ENCODE measurements around the gene FERMT3. TPM values are rescaled to one million over a fixed set of nuclear protein-coding genes. Genes with fewer than 3 reads are reported as not detected.
"Not testable (repeated sequence)": the region's sequence is repeated elsewhere in the genome, so short reads cannot be mapped to it uniquely, and the experiment has no call there.

Gene FERMT3
- 72.7 and 141 TPM in 2 replicates for total RNA-seq (2014; rRNA removed; shearing (Covaris generic); ENCODE audit: low replicate concordance)

- peak within 1 kb of the TSS; percentile 91 for H3K9ac ChIP-seq (ENCODE audit: low read length)
- no peaks in the 10 kb centered on the region for H3K9me2 ChIP-seq (replicated peaks; ENCODE audit: insufficient read depth, low read length)
- H3K4me2 ChIP-seq (ENCODE audit: low read depth, low read length, poor library complexity, severe bottlenecking) = peak within 1 kb of the TSS; percentile 90
- peaks cover 8% of the 10 kb centered on the region; the same call in 1 of the 2 replicates for H4K20me1 ChIP-seq (ENCODE audit: insufficient read depth, low read depth, low read length)
- no peak within 1 kb of the TSS; the same call in 1 of the 2 replicates for H2AFZ ChIP-seq (ENCODE audit: low read length)
- H3K9me3 ChIP-seq (ENCODE audit: low read length) = no peaks in the 10 kb centered on the region
- peak; percentile 91 for DNase-seq
- H3K79me2 ChIP-seq (ENCODE audit: low read length) = peaks cover 18% of the 10 kb centered on the region; the same call in 1 of the 2 replicates
- peak within 1 kb of the TSS; percentile 82 for H3K4me3 ChIP-seq (ENCODE audit: low read length)
- peaks cover 70% of the 10 kb centered on the region for H3K4me1 ChIP-seq (ENCODE audit: low read length)
- H3K27me3 ChIP-seq (ENCODE audit: low read length) = no peaks in the 10 kb centered on the region
- H3K27ac ChIP-seq (ENCODE audit: low read length) = peak within 1 kb of the TSS; percentile 92
- H3K36me3 ChIP-seq (ENCODE audit: insufficient read depth, low read length) = peaks cover 21% of the 10 kb centered on the region; the same call in 1 of the 2 replicates
Measured at GRCh38 chr11:64206457-64207255, at the start of gene FERMT3. Gene FERMT3 (plus strand): TSS chr11:64206721. CDS start chr11:64207365, 644 bp downstream.

- H3K27ac ChIP-seq (ENCODE audit: low read length) = no peak overlapping the region
- no peaks in the 10 kb centered on the region for H3K79me2 ChIP-seq (ENCODE audit: low read length)
- no peaks in the 10 kb centered on the region for H4K20me1 ChIP-seq (ENCODE audit: insufficient read depth, low read depth, low read length)
- H3K27me3 ChIP-seq (ENCODE audit: low read length) = no peaks in the 10 kb centered on the region
- no peaks in the 10 kb centered on the region for H3K4me1 ChIP-seq (ENCODE audit: low read length)
- H3K9me3 ChIP-seq (ENCODE audit: low read length) = no peaks in the 10 kb centered on the region
- no peak overlapping the region for H3K4me2 ChIP-seq (ENCODE audit: low read depth, low read length, poor library complexity, severe bottlenecking)
- no peaks in the 10 kb centered on the region for H3K36me3 ChIP-seq (ENCODE audit: insufficient read depth, low read length)
- no peak overlapping the region for H3K4me3 ChIP-seq (ENCODE audit: low read length)
- no peak overlapping the region for H2AFZ ChIP-seq (ENCODE audit: low read length)
- DNase-seq = no peak
- no peaks in the 10 kb centered on the region for H3K9me2 ChIP-seq (replicated peaks; ENCODE audit: insufficient read depth, low read length)
- no peak overlapping the region for H3K9ac ChIP-seq (ENCODE audit: low read length)
Measured at GRCh38 chr11:64157631-64158394, 48.7 kb upstream of the FERMT3 start.

GRCh38 chr11:64161037-64161436 is 45.5 kb upstream of the FERMT3 start:
- peaks cover 6% of the 10 kb centered on the region for H3K4me1 ChIP-seq (ENCODE audit: low read length)
- H2AFZ ChIP-seq (ENCODE audit: low read length) = no peak overlapping the region
- H3K9me3 ChIP-seq (ENCODE audit: low read length) = no peaks in the 10 kb centered on the region
- H3K9ac ChIP-seq (ENCODE audit: low read length) = no peak overlapping the region
- H3K4me2 ChIP-seq (ENCODE audit: low read depth, low read length, poor library complexity, severe bottlenecking) = no peak overlapping the region
- H3K36me3 ChIP-seq (ENCODE audit: insufficient read depth, low read length) = no peaks in the 10 kb centered on the region
- no peaks in the 10 kb centered on the region for H3K27me3 ChIP-seq (ENCODE audit: low read length)
- no peaks in the 10 kb centered on the region for H3K9me2 ChIP-seq (replicated peaks; ENCODE audit: insufficient read depth, low read length)
- no peaks in the 10 kb centered on the region for H3K79me2 ChIP-seq (ENCODE audit: low read length)
- H4K20me1 ChIP-seq (ENCODE audit: insufficient read depth, low read depth, low read length) = no peaks in the 10 kb centered on the region
- no peak overlapping the region for H3K27ac ChIP-seq (ENCODE audit: low read length)
- no peak for DNase-seq
- H3K4me3 ChIP-seq (ENCODE audit: low read length) = no peak overlapping the region

GRCh38 chr11:64162769-64163168 is 43.8 kb upstream of the FERMT3 start:
- not testable (repeated sequence) for H3K4me3 ChIP-seq (ENCODE audit: low read length); H3K27ac ChIP-seq (ENCODE audit: low read length); H3K79me2 ChIP-seq (ENCODE audit: low read length); H3K9me3 ChIP-seq (ENCODE audit: low read length); H3K4me2 ChIP-seq (ENCODE audit: low read depth, low read length, poor library complexity, severe bottlenecking); H4K20me1 ChIP-seq (ENCODE audit: insufficient read depth, low read depth, low read length); H3K9ac ChIP-seq (ENCODE audit: low read length); H3K27me3 ChIP-seq (ENCODE audit: low read length); H2AFZ ChIP-seq (ENCODE audit: low read length); H3K9me2 ChIP-seq (replicated peaks; ENCODE audit: insufficient read depth, low read length); DNase-seq; H3K36me3 ChIP-seq (ENCODE audit: insufficient read depth, low read length)
- peaks cover 12% of the 10 kb centered on the region for H3K4me1 ChIP-seq (ENCODE audit: low read length)

GRCh38 chr11:64163951-64164350 is 42.6 kb upstream of the FERMT3 start:
- H2AFZ ChIP-seq (ENCODE audit: low read length) = no peak overlapping the region
- H4K20me1 ChIP-seq (ENCODE audit: insufficient read depth, low read depth, low read length) = no peaks in the 10 kb centered on the region
- H3K27me3 ChIP-seq (ENCODE audit: low read length) = no peaks in the 10 kb centered on the region
- no peak overlapping the region for H3K27ac ChIP-seq (ENCODE audit: low read length)
- H3K9me2 ChIP-seq (replicated peaks; ENCODE audit: insufficient read depth, low read length) = no peaks in the 10 kb centered on the region
- H3K9me3 ChIP-seq (ENCODE audit: low read length) = no peaks in the 10 kb centered on the region
- no peak overlapping the region for H3K4me2 ChIP-seq (ENCODE audit: low read depth, low read length, poor library complexity, severe bottlenecking)
- no peaks in the 10 kb centered on the region for H3K79me2 ChIP-seq (ENCODE audit: low read length)
- peaks cover 12% of the 10 kb centered on the region for H3K4me1 ChIP-seq (ENCODE audit: low read length)
- no peak overlapping the region for H3K9ac ChIP-seq (ENCODE audit: low read length)
- H3K4me3 ChIP-seq (ENCODE audit: low read length) = no peak overlapping the region
- no peaks in the 10 kb centered on the region for H3K36me3 ChIP-seq (ENCODE audit: insufficient read depth, low read length)
- DNase-seq = no peak

- Histone ChIP-seq H4K20me1 (ENCODE audit: insufficient read depth, low read depth, low read length) (no peaks in the 10 kb centered on the region), H3K9me2 (replicated peaks; ENCODE audit: insufficient read depth, low read length) (no peaks in the 10 kb centered on the region), H3K9ac (ENCODE audit: low read length) (no peak overlapping the region), H3K36me3 (ENCODE audit: insufficient read depth, low read length) (no peaks in the 10 kb centered on the region), H3K4me1 (ENCODE audit: low read length) (peaks cover 12% of the 10 kb centered on the region), H3K4me3 (ENCODE audit: low read length) (no peak overlapping the region), H3K4me2 (ENCODE audit: low read depth, low read length, poor library complexity, severe bottlenecking) (no peak overlapping the region), H3K9me3 (ENCODE audit: low read length) (no peaks in the 10 kb centered on the region), H3K27ac (ENCODE audit: low read length) (no peak overlapping the region), H3K79me2 (ENCODE audit: low read length) (no peaks in the 10 kb centered on the region), H2AFZ (ENCODE audit: low read length) (no peak overlapping the region), H3K27me3 (ENCODE audit: low read length) (no peaks in the 10 kb centered on the region)
- no peak for DNase-seq
Measured at GRCh38 chr11:64164392-64165312, 41.9 kb upstream of the FERMT3 start.

GRCh38 chr11:64165481-64165841 is 41.1 kb upstream of the FERMT3 start:
- Histone ChIP-seq H2AFZ (ENCODE audit: low read length) (peak overlapping the region; percentile 95), H3K4me1 (ENCODE audit: low read length) (peaks cover 12% of the 10 kb centered on the region), H3K27ac (ENCODE audit: low read length) (no peak overlapping the region)

More at GRCh38 chr11:64165481-64165841, 41.1 kb upstream of the FERMT3 start:
- Histone ChIP-seq H3K9me3 (ENCODE audit: low read length) (no peaks in the 10 kb centered on the region), H3K27me3 (ENCODE audit: low read length) (no peaks in the 10 kb centered on the region), H3K9me2 (replicated peaks; ENCODE audit: insufficient read depth, low read length) (no peaks in the 10 kb centered on the region), H4K20me1 (ENCODE audit: insufficient read depth, low read depth, low read length) (no peaks in the 10 kb centered on the region), H3K79me2 (ENCODE audit: low read length) (no peaks in the 10 kb centered on the region), H3K36me3 (ENCODE audit: insufficient read depth, low read length) (no peaks in the 10 kb centered on the region), H3K9ac (ENCODE audit: low read length) (peak overlapping the region; percentile 61), H3K4me2 (ENCODE audit: low read depth, low read length, poor library complexity, severe bottlenecking) (peak overlapping the region; percentile 78), H3K4me3 (ENCODE audit: low read length) (peak overlapping the region; percentile 67)
- DNase-seq = no peak

Data from Karpas-422 (cell line).